GM12878 (cell line): Measurements from ENCODE around the gene ENPP1. TPM values are rescaled to one million over a fixed set of nuclear protein-coding genes. Genes with fewer than 3 reads are reported as not detected.
A peak's percentile ranks its signal among the peaks of the same experiment; 100 is the strongest.

Source experiments
- ATAC-seq: fragments of 200-7000 bp; cut with Tn5 transposase; 3 replicates; pipeline ENCODE4 v1.9.1; 2020; ENCODE audit warnings: mild to moderate bottlenecking, moderate library complexity
- Bru-seq: library from RNA; stranded (reverse); fragments of 400-500 nt; gene quantifications from one replicate; lab custom pipeline; 2021; lab: Mats Ljungman, UMichigan
- BruChase-seq, 2 experiments: library from RNA; stranded (reverse); fragments of 400-500 nt; gene quantifications; one replicate each; lab custom pipeline; 2021; lab: Mats Ljungman, UMichigan
- BruUV-seq: library from RNA; stranded (reverse); fragments of 400-500 nt; replicated peaks from 2 replicates; lab custom pipeline; 2021; lab: Mats Ljungman, UMichigan
- CTCF ChIA-PET: fragments of 300-600 bp; sonication (Branson Sonifier 250); formaldehyde crosslinking; extraction: SDS; loops from one replicate; lab custom pipeline; 2021; ENCODE audit warnings: inconsistent platforms; lab: Yijun Ruan, JAX
- POLR2A ChIA-PET: fragments of 350-600 bp; formaldehyde crosslinking; extraction: SDS; loops from one replicate; lab custom pipeline; 2021; ENCODE audit warnings: inconsistent platforms; lab: Charles Lee
- RAD21 ChIA-PET: fragments of 300-600 bp; sonication (Branson Sonifier 250); formaldehyde crosslinking; loops from one replicate; lab custom pipeline; 2023; ENCODE audit warnings: antibody characterized with exemption; ENCODE audit not compliant: unreplicated experiment; lab: Charles Lee
- SMC1A ChIA-PET: fragments of 300-600 bp; sonication (Branson Sonifier 250); formaldehyde crosslinking; loops from one replicate; lab custom pipeline; 2023; ENCODE audit not compliant: unreplicated experiment, uncharacterized antibody; lab: Charles Lee
- DNase-seq: peaks from one replicate; pipeline ENCODE4 v3.0.0-alpha.2; 2011; ENCODE audit warnings: low read depth, low spot score
- FAIRE-seq: peaks from 3 replicates; lab custom pipeline; 2011; peaks lifted over from hg19 to GRCh38; lab: Jason Lieb, UNC
- H2AFZ ChIP-seq: 2 replicates; pipeline ENCODE4 v1.6.0; 2011; ENCODE audit warnings: low read depth, low read length, control low read depth; ENCODE audit not compliant: control insufficient read depth
- H3K27ac ChIP-seq: 2 replicates; pipeline ENCODE4 v1.5.1; 2011; ENCODE audit warnings: control low read depth; ENCODE audit not compliant: control insufficient read depth, insufficient read depth
- H3K27me3 ChIP-seq, 2 experiments: replicated peaks in 1 of 2; 2 replicates each; pipeline versions ENCODE4 v1.6.0 to v1.6.1; 2011; ENCODE audit warnings: low read length in 1 of 2; ENCODE audit not compliant: control insufficient read depth in 2 of 2, insufficient read depth in 2 of 2
- H3K36me3 ChIP-seq, 2 experiments: 2 replicates each; pipeline ENCODE4 v1.5.1; 2011; ENCODE audit warnings: low read length in 1 of 2; ENCODE audit not compliant: control insufficient read depth in 2 of 2, insufficient read depth in 2 of 2
- H3K4me1 ChIP-seq: 2 replicates; pipeline ENCODE4 v1.6.1; 2011; ENCODE audit warnings: mild to moderate bottlenecking, low read length, moderate library complexity, mixed read lengths; ENCODE audit not compliant: control insufficient read depth, insufficient read depth
- H3K4me2 ChIP-seq: 2 replicates; pipeline ENCODE4 v1.6.0; 2011; ENCODE audit warnings: control low read depth; ENCODE audit not compliant: control insufficient read depth, insufficient read depth
- H3K4me3 ChIP-seq: fragments of 200-600 bp; sonication (generic); 2 replicates; pipeline ENCODE4 v1.5.1; 2016
- H3K79me2 ChIP-seq: 2 replicates; pipeline ENCODE4 v1.6.0; 2011; ENCODE audit warnings: low read length; ENCODE audit not compliant: control insufficient read depth, insufficient read depth
- H3K9ac ChIP-seq: 2 replicates; pipeline ENCODE4 v1.8.0; 2011; ENCODE audit warnings: low read length, control low read depth, mixed read lengths; ENCODE audit not compliant: control insufficient read depth, insufficient read depth
- H3K9me3 ChIP-seq: replicated peaks from 3 replicates; pipeline ENCODE4 v1.5.1; 2011; ENCODE audit warnings: mild to moderate bottlenecking, low read length; ENCODE audit not compliant: control insufficient read depth, insufficient read depth
- H4K20me1 ChIP-seq: 2 replicates; pipeline ENCODE4 v1.6.0; 2011; ENCODE audit not compliant: control insufficient read depth, insufficient read depth
- HDAC6 ChIP-seq: fragments of 200-600 bp; sonication (generic); IDR thresholded peaks from one replicate; pipeline ENCODE4 v1.8.0; 2017; ENCODE audit warnings: antibody characterized with exemption; ENCODE audit not compliant: unreplicated experiment
- PAX8 ChIP-seq: fragments of 450-650 bp; IDR thresholded peaks from 2 replicates; pipeline ENCODE4 v1.6.1; 2017; ENCODE audit warnings: mild to moderate bottlenecking, moderate library complexity
- SUZ12 ChIP-seq: fragments of 200-600 bp; sonication (generic); IDR thresholded peaks from one replicate; pipeline ENCODE4 v1.6.1; 2018; ENCODE audit warnings: antibody characterized with exemption, mild to moderate bottlenecking; ENCODE audit not compliant: unreplicated experiment
- WGBS: methylation state at CpG from one replicate; pipeline ENCODE4 v1.1.6; 2016; ENCODE audit warnings: low lambda C conversion rate; ENCODE audit not compliant: insufficient replicate concordance, insufficient coverage; ENCODE audit errors: missing lambda C conversion rate; 5-methylcytosine and 5-hydroxymethylcytosine counted together
- in situ Hi-C: fragments of 300-500 bp; cut with MboI; formaldehyde crosslinking; loops from 9 replicates; pipeline ENCODE4 v1.14.3; 2018; ENCODE audit warnings: mixed read lengths
- intact Hi-C: fragments of 100-400 bp; cut with micrococcal nuclease; formaldehyde crosslinking; loops from one replicate; pipeline ENCODE4 v1.14.2; 2022; ENCODE audit not compliant: unreplicated experiment
- long read RNA-seq, 2 experiments: library from polyadenylated mRNA; unstranded; transcript quantifications; one replicate each; pipeline ENCODE4 v2.0.0, GENCODE V29; 2019 to 2020
- polyA minus RNA-seq, 3 experiments: library from RNA; depleted of rRNA, polyadenylated mRNA; stranded (reverse); fragments of >200 nt; gene quantifications; 2 replicates each; pipeline ENCODE4 v1.2.3, GENCODE V29; 2011
- polyA plus RNA-seq, 11 experiments: library from polyadenylated mRNA; depleted of rRNA in 4 of 11; unstranded in 6 of 11; stranded (reverse) in 5 of 11; fragments of >200 nt; fragmentation: Nextera tagmentation in 4 of 11; fragmentation: Illumina TruSeq in 1 of 11; extraction: Ambion mirVana in 4 of 11; extraction: Trizol in 1 of 11; gene quantifications; 1 replicate in 1 of 11; 2 replicates in 10 of 11; pipeline versions ENCODE4 v1.2.1 to v1.2.3, GENCODE V29; 2011 to 2016; ENCODE audit warnings: inconsistent platforms in 2 of 11, missing spikeins in 2 of 11, low read depth in 1 of 11
- total RNA-seq, 4 experiments: library from RNA; depleted of rRNA in 3 of 4; stranded (reverse); fragments of >200 nt in 3 of 4; fragmentation: Illumina TruSeq in 1 of 4; extraction: Trizol in 1 of 4; gene quantifications; 2 replicates each; pipeline versions ENCODE4 v1.2.1 to v1.2.3, GENCODE V29; 2013 to 2021

ENPP1 gene
- not detected in 2 replicates for total RNA-seq (2013; cell fraction: nucleolus; rRNA removed)
- total RNA-seq (2014; rRNA removed) (not detected in 2 replicates), total RNA-seq (2014; rRNA removed; fragmentation: Illumina TruSeq; extraction: Trizol) (not detected in 2 replicates), total RNA-seq (2021) (0.05 and 0.16 TPM in 2 replicates), polyA plus RNA-seq (2011; rRNA removed) (not detected in 2 replicates), polyA plus RNA-seq (2014; fragmentation: Illumina TruSeq; extraction: Trizol) (0.03 TPM in 1 of 2 replicates, not detected in the other), polyA plus RNA-seq (2014; fragmentation: Nextera tagmentation; extraction: Ambion mirVana) (not detected), polyA plus RNA-seq (2014; rRNA removed) (not detected in 2 replicates), polyA plus RNA-seq (2016; fragmentation: Nextera tagmentation; extraction: Ambion mirVana) (not detected), polyA minus RNA-seq (2011; rRNA and poly(A)+ RNA removed) (not detected in 2 replicates), Bru-seq, nascent RNA (percentile 16 among the genes with signal in this experiment), BruChase-seq, experiment 1, labeled RNA remaining after a 6-hour chase (percentile 7 among the genes with signal in this experiment), BruChase-seq, experiment 2, labeled RNA remaining after a 2-hour chase (percentile 14 among the genes with signal in this experiment)
- polyA plus RNA-seq (2011; ENCODE audit: low read depth): not detected
- not detected in 2 replicates for polyA plus RNA-seq (2011; cell fraction: cytosol; rRNA removed)
- not detected in 2 replicates for polyA plus RNA-seq (2011; cell fraction: nucleus; rRNA removed)
- not detected in 2 replicates for polyA plus RNA-seq (2012)
- polyA minus RNA-seq (2011; cell fraction: cytosol; rRNA and poly(A)+ RNA removed): not detected in 2 replicates
- polyA minus RNA-seq (2011; cell fraction: nucleus; rRNA and poly(A)+ RNA removed): not detected in 2 replicates
- long read RNA-seq, experiment 1: 0 reads
- long read RNA-seq, experiment 2: 0 reads

DNA sequence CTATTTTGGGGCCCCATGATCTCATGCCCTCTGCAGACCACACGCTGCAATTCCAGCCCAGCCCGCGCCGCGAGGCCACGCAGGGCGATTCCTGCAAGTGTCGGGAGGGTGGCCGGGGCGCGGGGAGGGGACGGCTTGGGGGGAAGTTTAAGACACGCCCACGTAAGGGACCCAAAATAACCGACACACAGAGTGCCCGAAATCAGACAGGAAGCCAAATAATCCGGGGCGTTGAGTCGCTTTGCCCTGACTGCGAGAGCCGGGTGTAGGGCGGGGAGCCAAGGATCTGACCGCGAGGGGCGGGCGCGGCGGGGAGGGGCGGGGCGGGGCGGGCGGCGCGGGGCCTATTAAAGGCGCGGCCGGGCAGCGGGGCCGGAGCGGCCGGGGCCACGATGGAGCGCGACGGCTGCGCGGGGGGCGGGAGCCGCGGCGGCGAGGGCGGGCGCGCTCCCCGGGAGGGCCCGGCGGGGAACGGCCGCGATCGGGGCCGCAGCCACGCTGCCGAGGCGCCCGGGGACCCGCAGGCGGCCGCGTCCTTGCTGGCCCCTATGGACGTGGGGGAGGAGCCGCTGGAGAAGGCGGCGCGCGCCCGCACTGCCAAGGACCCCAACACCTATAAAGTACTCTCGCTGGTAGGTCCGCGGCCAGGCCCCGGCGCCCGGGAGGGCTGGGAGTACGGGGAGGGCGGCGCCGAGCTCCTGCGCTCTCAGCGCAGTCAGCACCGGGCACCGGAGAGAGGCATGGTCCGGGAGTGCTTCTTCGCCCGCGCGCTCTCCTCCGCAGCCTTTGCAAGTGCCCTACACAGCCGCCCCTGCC, at the start of gene ENPP1:
TSS of gene ENPP1 (plus strand) at position 377 of the 816 bp plus-strand sequence. CDS start at position 393, 16 bp downstream.
- H3K4me2 ChIP-seq: peak within 1 kb of the TSS; percentile 68
- ChIA-PET POLR2A (no interaction called here), RAD21 (no interaction called here), CTCF (no interaction called here), SMC1A (no interaction called here)
- FAIRE-seq (no peak), ATAC-seq (peak; percentile 48), DNase-seq (no peak)
- no peak within 1 kb of the TSS for H3K9ac ChIP-seq
- intact Hi-C loops: no loop called here
- no peaks in the 10 kb centered on the region for H3K9me3 ChIP-seq
- TF ChIP-seq PAX8 (no peak), SUZ12 (peak; percentile 89), HDAC6 (peak; percentile 53)
- no TSS peak for BruUV-seq
- in situ Hi-C loops: no loop called here
- H3K4me3 ChIP-seq: peak within 1 kb of the TSS; percentile 40; the same call in 1 of the 2 replicates
- H3K79me2 ChIP-seq: no peaks in the 10 kb centered on the region
- H3K27ac ChIP-seq: no peak within 1 kb of the TSS
- WGBS: 1% methylated on average over 55 of the region's 99 CpGs
- H3K36me3 ChIP-seq: no peaks in the 10 kb centered on the region
- no peaks in the 10 kb centered on the region for H3K4me1 ChIP-seq
- H3K27me3 ChIP-seq: peaks cover 0 to 8% of the 10 kb centered on the region in 2 experiments; a peak in 2 of 4 replicates
- H4K20me1 ChIP-seq: no peaks in the 10 kb centered on the region
- no peak within 1 kb of the TSS for H2AFZ ChIP-seq
